Measurements from ENCODE around the gene MYO6.
"Not testable (repeated sequence)": the region's sequence is repeated elsewhere in the genome, so short reads cannot be mapped to it uniquely, and the experiment has no call there.

The MYO6 gene

DNA sequence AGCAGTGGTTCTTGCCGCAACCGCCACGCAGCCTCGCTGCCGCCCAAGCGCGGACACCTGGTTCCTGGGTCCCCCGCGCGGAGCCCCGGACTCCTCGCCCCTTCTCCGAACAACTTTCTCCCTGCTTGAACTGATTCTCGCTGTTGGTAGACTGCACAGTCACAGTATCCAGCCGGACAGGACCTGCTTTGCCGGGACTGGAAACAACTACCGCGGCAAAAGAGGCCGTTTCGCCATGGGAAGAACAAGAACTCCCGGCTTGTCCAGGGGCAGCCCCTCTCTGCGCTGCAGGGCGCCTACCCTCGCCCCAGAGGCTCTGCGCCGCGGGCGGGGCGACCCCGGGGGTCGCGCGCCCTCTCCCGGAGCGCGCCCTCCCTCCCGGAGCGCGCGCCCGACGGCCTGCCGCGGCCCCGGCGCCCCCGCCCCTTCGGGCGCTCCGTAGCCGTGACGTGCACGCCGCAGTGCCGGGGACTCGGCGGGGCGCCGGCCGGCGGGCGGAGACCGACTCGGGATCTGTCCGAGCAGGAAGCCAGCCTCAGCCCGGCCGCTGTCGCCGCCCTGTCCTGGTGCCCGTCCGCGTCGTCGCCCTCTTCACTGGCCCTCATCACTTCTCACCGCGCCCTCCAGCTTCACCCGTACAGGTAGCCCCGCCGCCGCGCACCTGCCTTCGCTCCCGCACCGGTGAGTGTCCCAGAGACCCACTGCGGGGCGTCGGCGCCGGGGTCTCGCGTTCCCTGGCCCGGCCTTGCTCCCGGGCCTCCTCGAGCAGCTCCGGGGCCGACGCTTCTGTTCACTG, at the start of gene MYO6:
MYO6 (plus strand) TSS at position 497 of the 796 bp plus-strand sequence. CDS start 68,309 bp downstream, outside the sequence.
- peak within 1 kb of the TSS; percentile 86 for H3K9ac ChIP-seq (ENCODE audit: low read depth, low read length)
- H3K36me3 ChIP-seq (ENCODE audit: insufficient read depth, low read length): no peaks in the 10 kb centered on the region
- no peaks in the 10 kb centered on the region for H3K4me1 ChIP-seq (ENCODE audit: insufficient read depth, low read length)
- no peaks in the 10 kb centered on the region for H3K9me3 ChIP-seq (ENCODE audit: control insufficient read depth, insufficient read depth, low read length)

- not testable (repeated sequence) for H3K36me3 ChIP-seq (ENCODE audit: insufficient read depth, low read length); H3K9me3 ChIP-seq (ENCODE audit: control insufficient read depth, insufficient read depth, low read length); H3K4me1 ChIP-seq (ENCODE audit: insufficient read depth, low read length); H3K9ac ChIP-seq (ENCODE audit: low read depth, low read length)
Measured at GRCh38 chr6:75708334-75708733, 40.7 kb upstream of the MYO6 start.

DNA sequence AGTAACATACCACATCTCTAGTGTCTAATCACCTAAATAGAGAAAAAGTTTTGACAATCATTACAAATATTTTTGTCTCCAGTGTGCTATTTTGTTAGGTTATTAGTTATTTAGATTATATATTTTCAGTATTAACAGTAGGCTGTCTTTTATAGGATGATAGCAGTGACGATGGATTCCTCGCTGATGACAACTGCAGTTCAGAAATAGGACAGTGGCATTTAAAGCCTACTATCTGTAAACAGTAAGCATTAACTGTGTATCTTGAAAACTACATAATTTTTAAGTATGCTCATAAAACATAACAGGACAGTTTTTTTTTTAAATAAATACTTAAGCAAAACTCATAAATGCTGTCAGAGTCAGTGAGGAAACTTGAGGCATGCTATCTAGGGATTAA, 37.9 kb upstream of the MYO6 start:
- H3K36me3 ChIP-seq (ENCODE audit: insufficient read depth, low read length): no peaks in the 10 kb centered on the region
- no peaks in the 10 kb centered on the region for H3K9me3 ChIP-seq (ENCODE audit: control insufficient read depth, insufficient read depth, low read length)
- H3K4me1 ChIP-seq (ENCODE audit: insufficient read depth, low read length): no peaks in the 10 kb centered on the region
- H3K9ac ChIP-seq (ENCODE audit: low read depth, low read length): no peak overlapping the region

DNA sequence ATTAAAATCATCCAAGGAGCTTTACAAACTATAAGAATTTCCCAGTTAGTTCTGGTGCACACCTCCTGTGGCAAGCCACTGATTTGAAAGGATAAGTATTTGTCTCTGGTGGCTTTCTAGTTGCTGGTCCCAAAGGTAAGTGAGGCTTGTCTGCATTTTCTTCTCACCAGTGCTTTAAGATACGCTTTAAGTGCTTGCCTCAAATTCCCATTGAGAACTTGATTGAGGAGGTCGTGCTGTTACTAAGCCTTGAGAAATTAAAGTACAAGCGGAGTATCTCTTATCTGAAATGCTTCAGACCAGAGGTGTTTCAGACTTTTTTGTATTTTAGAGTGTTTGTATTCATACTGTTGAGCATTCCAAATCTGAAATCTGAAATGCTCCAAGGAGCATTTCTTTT, 29.9 kb upstream of the MYO6 start:
- no peak overlapping the region for H3K9ac ChIP-seq (ENCODE audit: low read depth, low read length)
- H3K4me1 ChIP-seq (ENCODE audit: insufficient read depth, low read length): no peaks in the 10 kb centered on the region
- no peaks in the 10 kb centered on the region for H3K36me3 ChIP-seq (ENCODE audit: insufficient read depth, low read length)
- no peaks in the 10 kb centered on the region for H3K9me3 ChIP-seq (ENCODE audit: control insufficient read depth, insufficient read depth, low read length)

- Histone ChIP-seq H3K36me3 (ENCODE audit: insufficient read depth, low read length) (no peaks in the 10 kb centered on the region), H3K9ac (ENCODE audit: low read depth, low read length) (no peak overlapping the region), H3K9me3 (ENCODE audit: control insufficient read depth, insufficient read depth, low read length) (no peaks in the 10 kb centered on the region), H3K4me1 (ENCODE audit: insufficient read depth, low read length) (no peaks in the 10 kb centered on the region)
Measured at GRCh38 chr6:75723382-75723781, 25.7 kb upstream of the MYO6 start.

- Histone ChIP-seq H3K9me3 (ENCODE audit: control insufficient read depth, insufficient read depth, low read length) (no peaks in the 10 kb centered on the region), H3K4me1 (ENCODE audit: insufficient read depth, low read length) (no peaks in the 10 kb centered on the region), H3K36me3 (ENCODE audit: insufficient read depth, low read length) (no peaks in the 10 kb centered on the region), H3K9ac (ENCODE audit: low read depth, low read length) (no peak overlapping the region)
Measured at GRCh38 chr6:75727206-75727605, 21.8 kb upstream of the MYO6 start.

DNA sequence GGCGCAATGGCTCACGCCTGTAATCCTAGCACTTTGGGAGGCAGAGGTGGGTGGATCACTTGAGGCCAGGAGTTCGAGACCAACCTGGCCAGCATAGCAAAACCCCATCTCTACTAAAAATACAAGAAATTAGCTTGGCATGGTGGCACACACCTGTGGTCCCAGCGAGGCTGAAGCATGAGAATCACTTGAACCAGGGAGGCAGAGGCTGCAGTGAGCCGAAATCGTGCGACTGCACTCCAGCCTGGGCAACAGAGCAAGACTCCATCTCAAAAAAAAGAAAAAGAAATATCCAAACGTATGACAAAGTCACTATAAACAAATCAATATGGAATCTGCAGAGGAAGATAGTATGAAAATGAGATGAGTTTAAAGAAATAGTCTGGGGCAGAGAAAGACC, 18.0 kb upstream of the MYO6 start:
- H3K4me1 ChIP-seq (ENCODE audit: insufficient read depth, low read length); H3K9ac ChIP-seq (ENCODE audit: low read depth, low read length); H3K36me3 ChIP-seq (ENCODE audit: insufficient read depth, low read length); H3K9me3 ChIP-seq (ENCODE audit: control insufficient read depth, insufficient read depth, low read length): not testable (repeated sequence)

DNA sequence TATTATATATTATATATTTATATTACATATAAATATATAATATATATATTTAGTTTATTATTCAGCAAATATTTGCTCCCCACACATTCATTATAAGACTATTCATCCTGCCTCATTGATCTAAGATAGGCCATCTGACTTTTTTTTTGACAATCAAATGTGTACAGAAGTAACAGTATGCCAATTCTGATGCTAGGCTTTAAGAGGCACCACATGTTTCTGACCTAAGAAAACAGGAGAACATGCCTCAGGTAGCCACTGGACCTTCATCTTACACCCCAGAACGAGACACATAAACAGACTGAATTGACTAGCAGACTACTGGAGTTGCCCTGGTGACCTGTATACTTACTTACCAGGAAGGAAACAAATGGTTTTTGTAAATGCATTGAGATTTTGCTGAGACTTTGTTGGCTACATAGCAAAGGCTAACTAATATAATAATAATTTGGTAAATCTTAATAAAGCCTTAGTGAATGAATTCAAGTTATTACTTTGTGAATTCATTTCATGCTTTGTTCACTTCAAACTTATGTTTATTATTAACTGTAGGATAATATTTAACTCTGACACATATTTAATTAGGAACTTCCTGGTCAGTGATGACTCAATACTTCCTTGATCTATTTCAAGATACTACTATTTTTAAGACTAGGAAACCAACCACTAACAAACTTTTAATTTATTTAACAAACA, 13.4 kb upstream of the MYO6 start:
- H3K36me3 ChIP-seq (ENCODE audit: insufficient read depth, low read length): no peaks in the 10 kb centered on the region
- H3K4me1 ChIP-seq (ENCODE audit: insufficient read depth, low read length): no peaks in the 10 kb centered on the region
- H3K9ac ChIP-seq (ENCODE audit: low read depth, low read length): no peak overlapping the region
- H3K9me3 ChIP-seq (ENCODE audit: control insufficient read depth, insufficient read depth, low read length): no peaks in the 10 kb centered on the region

DNA sequence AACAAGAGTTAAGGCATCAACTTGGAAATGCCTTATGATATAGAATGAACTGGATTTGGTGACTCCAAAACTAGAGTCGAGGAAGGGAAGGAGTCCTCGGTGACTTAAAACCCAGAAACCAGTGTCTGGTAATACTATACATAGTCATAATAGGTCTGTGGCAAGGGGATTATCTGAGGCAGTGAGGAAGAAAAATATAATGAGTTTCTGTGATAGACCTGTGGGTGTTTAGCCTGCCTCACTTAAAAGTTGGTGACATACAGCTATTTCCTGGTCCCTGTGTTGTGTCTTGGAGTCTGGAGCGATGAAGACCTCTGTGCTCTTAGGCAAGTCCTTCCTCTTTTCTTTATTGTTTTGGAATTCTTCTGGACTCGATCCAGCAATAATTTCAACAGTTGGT, 5.1 kb upstream of the MYO6 start:
- Histone ChIP-seq H3K36me3 (ENCODE audit: insufficient read depth, low read length) (no peaks in the 10 kb centered on the region), H3K9ac (ENCODE audit: low read depth, low read length) (no peak overlapping the region)

DNA sequence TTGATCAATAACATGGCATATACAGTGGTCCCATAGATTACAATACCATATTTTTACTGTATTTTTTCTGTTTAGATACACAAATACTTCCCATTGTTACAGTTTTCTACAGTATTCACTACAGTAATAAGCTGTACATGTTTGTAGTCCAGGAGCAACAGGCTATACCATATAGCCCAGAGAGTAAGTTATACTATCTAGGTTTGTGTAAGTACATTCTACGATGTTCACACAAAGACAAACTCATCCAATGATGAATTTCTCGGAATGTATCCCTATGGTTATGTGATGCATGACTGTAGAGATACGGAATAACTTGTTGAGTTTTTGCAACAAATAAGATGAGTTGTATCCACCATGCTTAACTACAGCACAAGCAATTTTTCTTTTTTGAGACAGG, 3.6 kb upstream of the MYO6 start:
- Histone ChIP-seq H3K9me3 (ENCODE audit: control insufficient read depth, insufficient read depth, low read length) (no peaks in the 10 kb centered on the region), H3K36me3 (ENCODE audit: insufficient read depth, low read length) (no peaks in the 10 kb centered on the region), H3K4me1 (ENCODE audit: insufficient read depth, low read length) (no peaks in the 10 kb centered on the region), H3K9ac (ENCODE audit: low read depth, low read length) (no peak overlapping the region)

More for the DNA sequence above, 5.1 kb upstream of the MYO6 start:
- no peaks in the 10 kb centered on the region for H3K9me3 ChIP-seq (ENCODE audit: control insufficient read depth, insufficient read depth, low read length)
- no peaks in the 10 kb centered on the region for H3K4me1 ChIP-seq (ENCODE audit: insufficient read depth, low read length)

DNA sequence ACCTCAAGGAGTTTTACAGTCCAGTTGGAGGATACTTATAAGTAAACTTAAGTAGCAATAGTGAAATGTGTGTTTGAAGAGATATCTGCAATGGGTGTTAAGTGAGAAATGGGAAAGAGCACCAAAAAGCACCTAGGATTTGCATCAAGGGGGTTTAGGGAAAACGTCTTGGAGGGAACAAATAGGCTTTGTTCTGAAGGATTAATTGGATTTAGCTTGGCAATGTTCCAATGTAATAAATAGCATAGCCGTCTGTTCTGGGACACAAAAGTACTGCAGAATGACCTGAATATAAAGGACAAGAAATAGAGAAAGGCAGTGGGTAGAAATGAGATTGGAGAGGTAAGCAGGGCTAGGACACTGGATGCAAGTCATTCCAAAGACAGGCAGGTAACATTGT, 2.8 kb upstream of the MYO6 start:
- Histone ChIP-seq H3K4me1 (ENCODE audit: insufficient read depth, low read length) (no peaks in the 10 kb centered on the region), H3K36me3 (ENCODE audit: insufficient read depth, low read length) (no peaks in the 10 kb centered on the region), H3K9ac (ENCODE audit: low read depth, low read length) (no peak overlapping the region), H3K9me3 (ENCODE audit: control insufficient read depth, insufficient read depth, low read length) (no peaks in the 10 kb centered on the region)

- no peaks in the 10 kb centered on the region for H3K9me3 ChIP-seq (ENCODE audit: control insufficient read depth, insufficient read depth, low read length)
- H3K4me1 ChIP-seq (ENCODE audit: insufficient read depth, low read length): no peaks in the 10 kb centered on the region
- no peak overlapping the region for H3K9ac ChIP-seq (ENCODE audit: low read depth, low read length)
- no peaks in the 10 kb centered on the region for H3K36me3 ChIP-seq (ENCODE audit: insufficient read depth, low read length)
Measured at GRCh38 chr6:75747152-75747992, 1.7 kb upstream of the MYO6 start.

DNA sequence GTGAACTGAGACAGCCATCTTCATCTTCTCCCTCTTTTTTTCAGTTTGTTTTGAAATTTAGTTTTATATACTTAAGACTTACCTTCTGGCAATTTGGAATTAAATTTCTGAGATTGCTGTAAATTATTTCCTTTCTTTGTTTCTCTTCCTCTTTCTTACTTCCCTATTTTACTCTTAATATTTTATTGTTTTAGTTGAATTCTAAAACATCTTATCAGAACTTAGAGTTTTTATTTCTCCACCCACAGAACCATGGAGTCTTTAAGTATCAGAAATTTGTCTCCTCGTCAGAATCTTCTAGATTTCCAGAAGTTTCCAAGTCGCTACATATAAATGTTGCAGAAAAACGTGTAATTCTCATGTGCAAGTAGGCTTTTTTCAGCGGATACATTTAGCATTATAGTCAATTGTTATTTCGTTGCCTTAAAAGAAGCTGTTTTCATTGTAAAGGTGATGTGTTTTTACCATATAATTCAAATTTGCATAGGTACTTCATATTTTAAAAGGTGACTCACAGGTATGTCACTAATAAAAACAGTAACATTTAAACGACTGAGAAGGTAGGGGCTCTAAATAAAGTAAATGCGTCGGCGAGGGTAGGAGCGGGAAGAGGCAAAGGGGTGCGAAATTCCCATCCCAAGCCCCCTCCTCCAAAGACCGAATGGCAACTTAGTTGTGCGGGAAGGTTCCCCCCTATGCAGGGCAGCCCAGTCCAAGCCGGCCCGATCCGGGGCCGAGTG, 866 bp upstream of the MYO6 start:
- Histone ChIP-seq H3K9me3 (ENCODE audit: control insufficient read depth, insufficient read depth, low read length) (no peaks in the 10 kb centered on the region), H3K4me1 (ENCODE audit: insufficient read depth, low read length) (no peaks in the 10 kb centered on the region), H3K9ac (ENCODE audit: low read depth, low read length) (peak overlapping the region; percentile 86), H3K36me3 (ENCODE audit: insufficient read depth, low read length) (no peaks in the 10 kb centered on the region)

DNA sequence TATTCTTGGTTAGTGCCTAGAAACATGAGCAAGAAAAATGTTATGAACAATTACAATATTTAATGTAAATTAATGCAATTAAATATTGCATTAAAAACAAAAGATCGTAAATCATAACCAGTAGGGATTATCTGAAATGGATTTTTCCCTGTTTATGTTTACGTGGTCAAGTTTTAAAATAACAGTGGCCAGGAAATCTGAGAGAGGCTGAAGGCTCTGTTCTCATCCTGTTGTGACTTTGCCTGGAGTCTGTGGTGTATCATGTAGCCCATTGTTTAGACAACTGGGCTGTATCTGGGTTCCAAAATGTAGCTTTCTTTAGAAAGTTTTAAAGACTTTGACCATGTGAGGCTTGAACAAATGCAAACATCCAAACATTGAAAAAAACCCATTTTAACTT, 2.4 kb downstream of the MYO6 start:
- H3K4me1 ChIP-seq (ENCODE audit: insufficient read depth, low read length): no peaks in the 10 kb centered on the region
- H3K36me3 ChIP-seq (ENCODE audit: insufficient read depth, low read length): no peaks in the 10 kb centered on the region
- H3K9ac ChIP-seq (ENCODE audit: low read depth, low read length): no peak overlapping the region
- no peaks in the 10 kb centered on the region for H3K9me3 ChIP-seq (ENCODE audit: control insufficient read depth, insufficient read depth, low read length)
